Natural killer cell (primary cell): Measurements from ENCODE around the gene JAKMIP3. TPM values are rescaled to one million over a fixed set of nuclear protein-coding genes. Genes with fewer than 3 reads are reported as not detected.

ENCODE experiments used
- ATAC-seq, 3 donors: fragments of 150-1000 bp in 2 of 3; fragments of 200-7000 bp in 1 of 3; cut with Tn5 transposase; 1 replicate in 1 of 3; 2 replicates in 2 of 3; pipeline ENCODE4 v1.10.0; 2021; ENCODE audit warnings: mild to moderate bottlenecking in 2 of 3, moderate library complexity in 2 of 3
- DNase-seq, 2 donors: peaks; one replicate each; pipeline versions ENCODE4 v3.0.0 to v3.0.0-alpha.2; 2013 to 2021; ENCODE audit warnings: mixed read lengths in 1 of 2
- H3K27ac ChIP-seq: one replicate; pipeline ENCODE4 v1.5.1; 2013; ENCODE audit warnings: mild to moderate bottlenecking, low read length
- H3K27me3 ChIP-seq: one replicate; pipeline ENCODE4 v1.6.1; 2013; ENCODE audit warnings: low read length; ENCODE audit not compliant: control insufficient read depth, insufficient read depth
- H3K36me3 ChIP-seq: one replicate; pipeline ENCODE4 v1.6.1; 2013; ENCODE audit warnings: low read length; ENCODE audit not compliant: control insufficient read depth, insufficient read depth
- H3K4me1 ChIP-seq: one replicate; pipeline ENCODE4 v1.6.1; 2013; ENCODE audit warnings: low read length; ENCODE audit not compliant: control insufficient read depth, insufficient read depth
- H3K4me3 ChIP-seq: one replicate; pipeline ENCODE4 v1.5.1; 2013; ENCODE audit warnings: low read length
- H3K9me3 ChIP-seq: one replicate; pipeline ENCODE4 v1.6.1; 2013; ENCODE audit warnings: low read length; ENCODE audit not compliant: control insufficient read depth, insufficient read depth
- H3K27ac Mint-ChIP-seq, 2 donors: one replicate each; pipeline ENCODE4 v1.8.0; 2022; ENCODE audit warnings: mild to moderate bottlenecking in 2 of 2, mixed read lengths in 2 of 2, moderate library complexity in 1 of 2
- H3K27me3 Mint-ChIP-seq, 2 donors: one replicate each; pipeline ENCODE4 v1.8.0; 2022; ENCODE audit warnings: low read depth in 2 of 2, mixed read lengths in 2 of 2
- H3K36me3 Mint-ChIP-seq: one replicate; pipeline ENCODE4 v1.8.0; 2022; ENCODE audit warnings: mixed read lengths
- H3K4me1 Mint-ChIP-seq, 2 donors: one replicate each; pipeline ENCODE4 v1.8.0; 2022; ENCODE audit warnings: mixed read lengths in 2 of 2
- H3K4me3 Mint-ChIP-seq: one replicate; pipeline ENCODE4 v1.8.0; 2022; ENCODE audit warnings: mild to moderate bottlenecking, moderate library complexity, mixed read lengths
- H3K9me3 Mint-ChIP-seq, 2 donors: one replicate each; pipeline ENCODE4 v1.8.0; 2022; ENCODE audit warnings: mixed read lengths in 2 of 2
- CTCF ChIP-seq: fragments of 200-600 bp; IDR thresholded peaks from one replicate; pipeline ENCODE4 v1.8.0; 2022; ENCODE audit warnings: antibody characterized with exemption
- whole genome bisulfite sequencing: methylation state at CpG from one replicate; pipeline ENCODE4 v1.1.7; 2013; ENCODE audit warnings: missing lambda C conversion rate; ENCODE audit not compliant: insufficient coverage; 5-methylcytosine and 5-hydroxymethylcytosine counted together
- intact Hi-C: fragments of 100-400 bp; cut with micrococcal nuclease; formaldehyde crosslinking; loops from one replicate; pipeline ENCODE4 v1.14.2; 2022
- total RNA-seq, 4 donors: library from RNA; stranded (reverse); fragments of 120-200 nt in 1 of 4; gene quantifications; one replicate each; pipeline versions ENCODE4 v1.2.3 to v1.2.4, GENCODE V29; 2013 to 2022

Gene JAKMIP3
- total RNA-seq, 3 donors from 2014 or later (not counting 1 experiment from before 2014, with no cell fraction given) = 0.19 to 0.45 (median 0.20) TPM

DNA sequence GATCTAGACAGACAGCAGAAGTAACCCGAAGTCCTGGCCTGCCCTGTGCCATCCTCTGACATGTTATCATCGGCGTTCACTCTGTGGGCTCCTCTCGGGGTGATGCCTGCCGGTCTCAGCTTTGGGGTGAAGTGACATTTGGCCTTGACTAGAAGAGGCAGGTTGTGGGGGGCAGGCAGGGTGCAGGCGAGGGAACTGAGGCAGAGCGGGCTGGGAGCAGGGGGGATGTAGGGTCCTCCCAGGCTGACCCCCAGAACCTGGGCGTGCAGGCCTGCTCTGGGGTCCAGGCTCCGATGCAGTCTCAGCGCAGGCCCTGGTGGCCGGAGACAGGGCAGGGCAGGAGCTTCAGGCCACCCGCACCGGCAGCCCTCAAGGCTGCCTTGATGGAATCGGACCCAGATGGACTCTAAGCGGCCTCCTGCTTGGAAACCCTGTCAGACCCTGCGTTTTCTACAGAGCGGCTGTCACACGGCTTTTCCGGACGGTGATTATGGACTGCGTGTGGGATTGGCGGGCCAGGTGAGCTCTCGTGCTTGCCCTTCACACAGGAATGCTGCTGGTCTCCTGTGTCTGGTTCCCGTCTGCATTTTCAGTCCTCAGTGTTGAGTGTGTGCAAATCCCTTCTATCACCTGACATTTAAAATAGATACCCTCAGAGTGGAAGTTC, 842 bp upstream of the JAKMIP3 start:
- H3K4me1 Mint-ChIP-seq = peaks cover 6 to 7% of the 10 kb centered on the region in 2 donors
- 89% methylated on average over 24 of the region's 24 CpGs for WGBS
- H3K27me3 ChIP-seq = no peaks in the 10 kb centered on the region
- no peaks in the 10 kb centered on the region for H3K36me3 ChIP-seq
- ATAC-seq (no peak), DNase-seq (no peak)
- no peak overlapping the region for H3K27ac ChIP-seq
- no peaks in the 10 kb centered on the region for H3K4me1 ChIP-seq
- H3K9me3 Mint-ChIP-seq = no peaks in the 10 kb centered on the region
- no peak overlapping the region for H3K27ac Mint-ChIP-seq
- peaks cover 17 to 18% of the 10 kb centered on the region in 2 donors for H3K27me3 Mint-ChIP-seq
- intact Hi-C loops = no loop called here
- no peak overlapping the region for H3K4me3 Mint-ChIP-seq
- no peaks in the 10 kb centered on the region for H3K9me3 ChIP-seq
- H3K4me3 ChIP-seq = no peak overlapping the region
- H3K36me3 Mint-ChIP-seq = no peaks in the 10 kb centered on the region
- TF ChIP-seq CTCF = no peak

DNA sequence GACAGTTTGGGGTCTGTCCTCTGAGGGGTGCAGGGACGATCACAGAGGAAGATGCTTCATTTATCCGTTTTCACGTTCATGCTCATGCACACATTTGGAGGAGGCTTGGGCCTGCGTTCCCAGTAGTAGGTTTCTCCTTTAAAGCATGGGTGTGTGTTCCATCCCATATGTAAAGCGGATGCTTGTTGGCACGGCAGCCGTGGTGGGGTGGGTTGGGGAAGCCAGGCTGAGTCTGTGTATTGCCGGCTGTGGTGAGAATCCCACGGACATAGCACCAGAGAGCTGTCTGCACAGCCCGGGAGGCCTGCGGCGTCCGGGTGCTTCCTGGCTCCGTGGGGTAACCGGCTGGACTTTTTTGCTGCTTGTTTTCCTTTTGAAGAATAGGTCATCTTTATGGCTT, 440 bp downstream of the JAKMIP3 start:
- no peaks in the 10 kb centered on the region for H3K9me3 Mint-ChIP-seq
- H3K9me3 ChIP-seq = no peaks in the 10 kb centered on the region
- no peaks in the 10 kb centered on the region for H3K36me3 ChIP-seq
- intact Hi-C loops = no loop called here
- H3K36me3 Mint-ChIP-seq = no peaks in the 10 kb centered on the region
- no peaks in the 10 kb centered on the region for H3K27me3 ChIP-seq
- H3K4me3 ChIP-seq = no peak overlapping the region
- H3K4me3 Mint-ChIP-seq = peak overlapping the region; percentile 72
- no peak for TF ChIP-seq CTCF
- peaks cover 6 to 7% of the 10 kb centered on the region in 2 donors for H3K4me1 Mint-ChIP-seq
- ATAC-seq = no peak
- peaks cover 16 to 17% of the 10 kb centered on the region in 2 donors for H3K27me3 Mint-ChIP-seq
- no peak overlapping the region for H3K27ac ChIP-seq
- no peak for DNase-seq
- WGBS = 81% methylated on average over 15 of the region's 15 CpGs
- no peaks in the 10 kb centered on the region for H3K4me1 ChIP-seq
- H3K27ac Mint-ChIP-seq = peak overlapping the region in 1 of 2 donors; percentile 58

DNA sequence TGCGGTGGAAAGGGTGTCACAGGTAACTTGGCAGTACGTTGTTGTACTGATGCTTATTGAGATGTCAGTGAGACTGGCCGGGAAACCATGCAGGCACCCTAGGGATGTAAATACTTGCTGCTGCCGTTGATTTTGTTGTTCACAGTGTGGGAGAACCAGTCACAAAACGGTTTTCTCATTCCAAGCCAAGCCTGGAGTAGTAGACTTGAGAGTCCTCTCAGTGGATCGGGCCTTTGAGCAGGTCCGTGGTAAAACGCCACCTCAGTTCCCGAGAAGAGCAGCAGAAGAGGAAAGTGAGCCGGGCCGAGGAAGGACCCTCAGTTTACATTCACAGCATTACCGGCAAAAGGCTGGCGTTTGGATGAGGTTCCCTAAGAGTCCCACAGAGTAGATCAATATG, 1.1 kb downstream of the JAKMIP3 start:
- peaks cover 10% of the 10 kb centered on the region in 2 donors for H3K27me3 Mint-ChIP-seq
- intact Hi-C loops = no loop called here
- Histone ChIP-seq H3K4me1 (no peaks in the 10 kb centered on the region), H3K27ac (no peak overlapping the region), H3K36me3 (no peaks in the 10 kb centered on the region), H3K9me3 (no peaks in the 10 kb centered on the region), H3K4me3 (no peak overlapping the region), H3K27me3 (no peaks in the 10 kb centered on the region)
- no peak overlapping the region for H3K4me3 Mint-ChIP-seq
- H3K36me3 Mint-ChIP-seq = no peaks in the 10 kb centered on the region
- ATAC-seq (no peak), DNase-seq (no peak)
- TF ChIP-seq CTCF = no peak
- no peaks in the 10 kb centered on the region for H3K9me3 Mint-ChIP-seq
- 91% methylated on average over 13 of the region's 13 CpGs for WGBS
- H3K27ac Mint-ChIP-seq = no peak overlapping the region
- peaks cover 6 to 7% of the 10 kb centered on the region in 2 donors for H3K4me1 Mint-ChIP-seq
